PC-9 (cell line): ENCODE results near the gene UGT1A10.

Experiments used
- CTCF ChIP-seq: fragments of 200-600 bp; sonication (generic); conservative IDR thresholded peaks from 2 replicates; pipeline ENCODE4 v1.6.1; 2017; ENCODE audit warnings: mixed run types, antibody characterized with exemption, mild to moderate bottlenecking, moderate library complexity
- EZH2 ChIP-seq: fragments of 200-600 bp; sonication (generic); IDR thresholded peaks from 2 replicates; pipeline ENCODE4 v1.8.0; 2017; ENCODE audit warnings: antibody characterized with exemption, low read depth

- no peak for TF ChIP-seq CTCF
- TF ChIP-seq EZH2: no peak
These were observed 157.9 kb downstream of the UGT1A10 start for GRCh38 chr2:233794128-233794658.
